CD14-positive monocyte (primary cell): ENCODE results near the gene SLC40A1. TPM values are rescaled to one million over a fixed set of nuclear protein-coding genes. Genes with fewer than 3 reads are reported as not detected.

Source experiments
- DNase-seq, 3 donors: peaks; one replicate each; pipeline ENCODE4 v3.0.0-alpha.2; 2011 to 2022
- H2AFZ ChIP-seq: 2 replicates; pipeline ENCODE4 v1.6.0; 2012; ENCODE audit warnings: mild to moderate bottlenecking, low read depth, low read length, inconsistent platforms; ENCODE audit not compliant: insufficient read depth, poor library complexity, severe bottlenecking
- H3K27ac ChIP-seq, 2 donors: 1 replicate in 1 of 2; 2 replicates in 1 of 2; pipeline ENCODE4 v1.5.1; 2012 to 2013; ENCODE audit warnings: low read length in 2 of 2, control low read depth in 1 of 2, inconsistent platforms in 1 of 2, low read depth in 1 of 2, mild to moderate bottlenecking in 1 of 2
- H3K27me3 ChIP-seq, 2 donors: one replicate each; pipeline versions ENCODE4 v1.6.0 to v1.6.1; 2011 to 2013; ENCODE audit warnings: low read length in 2 of 2; ENCODE audit not compliant: control insufficient read depth in 2 of 2, insufficient read depth in 2 of 2
- H3K36me3 ChIP-seq, 2 donors: replicated peaks in 1 of 2; 1 replicate in 1 of 2; 2 replicates in 1 of 2; pipeline versions ENCODE4 v1.5.1 to v1.6.1; 2012 to 2013; ENCODE audit warnings: low read length in 2 of 2, control low read depth in 1 of 2, inconsistent platforms in 1 of 2, mild to moderate bottlenecking in 1 of 2; ENCODE audit not compliant: insufficient read depth in 2 of 2, control insufficient read depth in 1 of 2
- H3K4me1 ChIP-seq, 2 donors: 1 replicate in 1 of 2; 2 replicates in 1 of 2; pipeline versions ENCODE4 v1.5.1 to v1.6.1; 2012 to 2013; ENCODE audit warnings: low read length in 2 of 2, control low read depth in 1 of 2, inconsistent platforms in 1 of 2, mild to moderate bottlenecking in 1 of 2, moderate library complexity in 1 of 2; ENCODE audit not compliant: insufficient read depth in 2 of 2, control insufficient read depth in 1 of 2
- H3K4me2 ChIP-seq: replicated peaks from 2 replicates; pipeline ENCODE3; 2012; ENCODE audit warnings: low read length, moderate library complexity, mild to moderate bottlenecking; ENCODE audit not compliant: poor library complexity, severe bottlenecking; ENCODE audit errors: extremely low read depth
- H3K4me3 ChIP-seq, 3 experiments: fragments of 200-600 bp in 1 of 3; sonication (generic) in 1 of 3; replicated peaks in 1 of 3; 1 replicate in 2 of 3; 2 replicates in 1 of 3; pipeline ENCODE4 v1.5.1; 2011 to 2013; ENCODE audit warnings: low read length in 3 of 3, mild to moderate bottlenecking in 3 of 3, control low read depth in 2 of 3, low read depth in 2 of 3, inconsistent platforms in 1 of 3, moderate library complexity in 1 of 3
- H3K79me2 ChIP-seq: 2 replicates; pipeline ENCODE4 v1.6.0; 2012; ENCODE audit warnings: mild to moderate bottlenecking, control low read depth, inconsistent platforms, low read length, moderate library complexity; ENCODE audit not compliant: insufficient read depth
- H3K9ac ChIP-seq: 2 replicates; pipeline ENCODE4 v1.6.0; 2017; ENCODE audit warnings: low read length, mild to moderate bottlenecking; ENCODE audit not compliant: insufficient read depth, poor library complexity, severe bottlenecking
- H3K9me3 ChIP-seq, 2 donors: replicated peaks in 1 of 2; 1 replicate in 1 of 2; 2 replicates in 1 of 2; pipeline versions ENCODE4 v1.5.1 to v1.6.1; 2012 to 2013; ENCODE audit warnings: low read length in 2 of 2, control low read depth in 1 of 2; ENCODE audit not compliant: control insufficient read depth in 1 of 2, insufficient read depth in 1 of 2
- H4K20me1 ChIP-seq: 2 replicates; pipeline ENCODE4 v1.6.0; 2012; ENCODE audit warnings: mild to moderate bottlenecking, low read length, control low read depth, moderate library complexity; ENCODE audit not compliant: insufficient read depth
- H3K27ac Mint-ChIP-seq, 7 donors: one replicate each; pipeline ENCODE4 v1.8.0; 2020; ENCODE audit warnings: mild to moderate bottlenecking in 7 of 7, mixed read lengths in 7 of 7, moderate library complexity in 6 of 7, inconsistent platforms in 2 of 7
- H3K27me3 Mint-ChIP-seq, 3 donors: one replicate each; pipeline ENCODE4 v1.8.0; 2021 to 2022; ENCODE audit warnings: low read depth in 3 of 3, mild to moderate bottlenecking in 3 of 3, mixed read lengths in 3 of 3, moderate library complexity in 3 of 3, inconsistent platforms in 1 of 3
- H3K36me3 Mint-ChIP-seq, 2 donors: one replicate each; pipeline ENCODE4 v1.8.0; 2020; ENCODE audit warnings: mixed read lengths in 2 of 2, inconsistent platforms in 1 of 2, mild to moderate bottlenecking in 1 of 2
- H3K4me1 Mint-ChIP-seq: one replicate; pipeline ENCODE4 v1.8.0; 2020; ENCODE audit warnings: mild to moderate bottlenecking, mixed read lengths
- H3K4me3 Mint-ChIP-seq, 2 donors: one replicate each; pipeline ENCODE4 v1.8.0; 2020; ENCODE audit warnings: mild to moderate bottlenecking in 2 of 2, mixed read lengths in 2 of 2, moderate library complexity in 1 of 2
- H3K9me3 Mint-ChIP-seq, 7 donors: one replicate each; pipeline ENCODE4 v1.8.0; 2020 to 2022; ENCODE audit warnings: mixed read lengths in 7 of 7, mild to moderate bottlenecking in 6 of 7, moderate library complexity in 6 of 7, inconsistent platforms in 2 of 7
- CTCF ChIP-seq: fragments of 200-600 bp; IDR thresholded peaks from one replicate; pipeline ENCODE4 v1.8.0; 2022; ENCODE audit warnings: antibody characterized with exemption, mild to moderate bottlenecking
- WGBS: methylation state at CpG from one replicate; pipeline ENCODE4 v1.1.5; 2013; ENCODE audit warnings: missing lambda C conversion rate; ENCODE audit not compliant: insufficient coverage; 5-methylcytosine and 5-hydroxymethylcytosine counted together
- intact Hi-C, 2 donors: fragments of 100-400 bp; cut with micrococcal nuclease; formaldehyde crosslinking; loops; one replicate each; pipeline versions ENCODE4 v1.15.0 to v1.15.1; 2023
- polyA plus RNA-seq, 3 donors: library from polyadenylated mRNA; depleted of rRNA in 1 of 3; unstranded in 2 of 3; stranded (reverse) in 1 of 3; fragments of 300-500 nt in 2 of 3; fragments of >200 nt in 1 of 3; fragmentation: Illumina TruSeq in 2 of 3; gene quantifications; 1 replicate in 2 of 3; 2 replicates in 1 of 3; pipeline ENCODE4 v1.2.3, GENCODE V29; 2012 to 2021

Gene SLC40A1
- polyA plus RNA-seq, 3 donors: 7.9 to 91.6 (median 90.4) TPM

- TF ChIP-seq CTCF: no peak
- Histone ChIP-seq H3K9ac (no peak overlapping the region), H2AFZ (no peak overlapping the region), H3K36me3 (peaks cover 38 to 39% of the 10 kb centered on the region in 2 donors), H3K27ac (no peak overlapping the region), H3K27me3 (no peaks in the 10 kb centered on the region), H3K4me3 (no peak overlapping the region), H3K4me2 (no peak overlapping the region), H3K4me1 (peaks cover 9 to 13% of the 10 kb centered on the region in 2 donors), H3K79me2 (peaks cover 6% of the 10 kb centered on the region), H3K9me3 (no peaks in the 10 kb centered on the region), H4K20me1 (no peaks in the 10 kb centered on the region)
- Mint-ChIP-seq H3K27me3 (no peaks in the 10 kb centered on the region), H3K36me3 (peaks cover 26 to 43% of the 10 kb centered on the region in 2 donors), H3K4me1 (peaks cover 14% of the 10 kb centered on the region), H3K27ac (peak overlapping the region in 1 of 7 donors; percentile 53), H3K9me3 (no peaks in the 10 kb centered on the region), H3K4me3 (no peak overlapping the region)
- DNase-seq: no peak
- intact Hi-C loops: no loop called here
- 100% methylated on average over 2 of the region's 6 CpGs for WGBS
Measured at GRCh38 chr2:189558516-189559272, 21.9 kb downstream of the SLC40A1 start.

DNA sequence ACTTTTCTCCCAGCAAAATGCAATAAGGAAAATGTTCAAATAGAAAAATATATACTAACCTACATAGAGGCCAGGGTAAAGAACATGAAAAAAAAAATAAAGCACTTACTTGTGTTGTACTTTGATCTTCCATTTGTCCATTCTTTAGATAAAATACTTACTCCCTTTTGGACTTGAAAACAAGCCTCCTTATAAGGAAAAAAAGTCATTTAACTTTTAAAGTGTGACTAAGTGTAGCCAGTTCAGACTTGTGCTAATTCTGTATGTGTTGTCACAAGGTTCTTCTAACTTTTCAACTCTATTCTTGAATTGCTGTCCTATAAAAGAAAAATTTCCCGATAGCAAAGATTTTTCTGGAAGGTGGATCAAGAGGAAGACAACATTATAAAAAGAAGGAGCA, 23.2 kb downstream of the SLC40A1 start:
- no peak overlapping the region for H3K4me2 ChIP-seq
- Mint-ChIP-seq H3K27ac (no peak overlapping the region), H3K4me1 (peaks cover 14% of the 10 kb centered on the region), H3K4me3 (no peak overlapping the region), H3K36me3 (peaks cover 22 to 39% of the 10 kb centered on the region in 2 donors), H3K9me3 (no peaks in the 10 kb centered on the region), H3K27me3 (no peaks in the 10 kb centered on the region)
- no peaks in the 10 kb centered on the region for H3K79me2 ChIP-seq
- no peak for DNase-seq
- TF ChIP-seq CTCF: no peak
- H3K4me1 ChIP-seq: peaks cover 9 to 13% of the 10 kb centered on the region in 2 donors
- no CpG with 5 or more reads among the region's 1 CpG for WGBS
- no peak overlapping the region for H3K9ac ChIP-seq
- H3K9me3 ChIP-seq: no peaks in the 10 kb centered on the region
- no peak overlapping the region for H2AFZ ChIP-seq
- H3K27me3 ChIP-seq: no peaks in the 10 kb centered on the region
- H4K20me1 ChIP-seq: no peaks in the 10 kb centered on the region
- H3K27ac ChIP-seq: no peak overlapping the region
- intact Hi-C loops: no loop called here
- peaks cover 25 to 30% of the 10 kb centered on the region in 2 donors for H3K36me3 ChIP-seq
- no peak overlapping the region for H3K4me3 ChIP-seq
